SK-N-SH (cell line): ENCODE measurements around the gene MARK4.
A peak's percentile ranks its signal among the peaks of the same experiment; 100 is the strongest.

ENCODE experiments used
- EP300 ChIP-seq, 2 experiments: IDR thresholded peaks; 2 replicates each; pipeline versions ENCODE4 v1.4.0 to v1.6.1; 2012; ENCODE audit warnings: borderline replicate concordance in 1 of 2, low read depth in 1 of 2, low read length in 1 of 2
- FOXJ3 ChIP-seq: sonication (generic); formaldehyde crosslinking; IDR thresholded peaks from 2 replicates; pipeline ENCODE4 v1.5.1; 2020; ENCODE audit warnings: mild to moderate bottlenecking, missing genetic modification reagents
- MEF2A ChIP-seq: IDR thresholded peaks from 2 replicates; pipeline ENCODE4 v1.4.0; 2012; ENCODE audit warnings: low read depth, borderline replicate concordance
- MXI1 ChIP-seq: IDR thresholded peaks from 2 replicates; pipeline ENCODE4 v1.6.1; 2012; ENCODE audit warnings: mild to moderate bottlenecking, low read depth, low read length, improper control_type of control experiment
- NRF1 ChIP-seq: IDR thresholded peaks from 2 replicates; pipeline ENCODE4 v1.6.1; 2012; ENCODE audit warnings: low read depth, mild to moderate bottlenecking, low read length
- POLR2AphosphoS5 ChIP-seq: IDR thresholded peaks from 2 replicates; pipeline ENCODE4 v1.6.1; 2012; ENCODE audit warnings: low read depth, low read length
- RFX5 ChIP-seq: IDR thresholded peaks from 2 replicates; pipeline ENCODE4 v1.6.1; 2012; ENCODE audit warnings: mild to moderate bottlenecking, improper control_type of control experiment, low read length
- SIN3A ChIP-seq: IDR thresholded peaks from 2 replicates; pipeline ENCODE4 v1.6.1; 2012; ENCODE audit warnings: low read depth, mild to moderate bottlenecking, low read length, moderate library complexity, borderline replicate concordance
- TAF1 ChIP-seq: IDR thresholded peaks from 2 replicates; pipeline ENCODE4 v1.6.1; 2012; ENCODE audit warnings: low read depth, mild to moderate bottlenecking, low read length, moderate library complexity, borderline replicate concordance
- TEAD4 ChIP-seq: IDR thresholded peaks from 2 replicates; pipeline ENCODE4 v1.4.0; 2012; ENCODE audit warnings: mild to moderate bottlenecking, borderline replicate concordance; ENCODE audit not compliant: insufficient read depth
- YY1 ChIP-seq: IDR thresholded peaks from 2 replicates; pipeline ENCODE4 v1.4.0; 2012; ENCODE audit warnings: low read depth, mild to moderate bottlenecking
- TF ChIP-seq, protein P1 (sequence below): fragments of 200-600 bp; sonication (generic); IDR thresholded peaks from 2 replicates; pipeline ENCODE4 v1.6.1; 2017; ENCODE audit warnings: antibody characterized with exemption, mild to moderate bottlenecking, moderate library complexity
- TF ChIP-seq, protein P2 (sequence below): fragments of 150-350 bp; IDR thresholded peaks from 2 replicates; pipeline ENCODE4 v1.6.1; 2016; ENCODE audit warnings: mild to moderate bottlenecking, low read depth, low read length
- TF ChIP-seq, protein P3 (sequence below): IDR thresholded peaks from 2 replicates; pipeline ENCODE4 v1.6.1; 2012; ENCODE audit warnings: mild to moderate bottlenecking, low read depth, low read length, moderate library complexity

DNA sequence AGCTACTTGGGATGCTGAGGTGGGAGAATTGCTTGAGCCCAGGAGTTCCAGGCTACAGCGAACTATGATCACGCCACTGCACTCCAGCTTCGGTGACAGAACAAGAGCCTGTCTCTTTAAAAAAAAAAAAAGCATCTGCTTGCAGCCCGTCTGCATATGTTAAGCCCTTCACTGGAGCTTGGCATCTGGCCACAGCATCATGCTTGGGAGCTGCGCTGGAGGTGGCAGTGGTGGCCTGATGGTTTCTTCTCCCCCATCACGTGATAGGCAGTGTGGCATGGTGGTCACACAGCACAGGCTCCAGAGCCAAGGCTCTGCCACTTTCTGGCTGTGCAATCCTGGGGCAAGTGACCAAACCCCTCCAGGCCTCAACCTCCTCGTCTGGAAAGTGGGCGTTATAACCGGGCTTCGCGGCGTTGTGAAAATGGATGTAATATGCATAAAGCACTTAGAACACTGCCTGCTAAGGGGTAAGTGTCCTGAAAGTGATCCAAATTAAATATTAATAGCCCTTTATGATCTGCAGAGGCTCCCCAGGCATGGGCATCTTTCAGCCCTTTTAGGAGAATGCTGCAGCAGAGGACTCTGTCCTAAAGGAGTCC is 24.4 kb downstream of the MARK4 start:
- no peak for TF ChIP-seq POLR2AphosphoS5
- TF ChIP-seq, protein P1, sequence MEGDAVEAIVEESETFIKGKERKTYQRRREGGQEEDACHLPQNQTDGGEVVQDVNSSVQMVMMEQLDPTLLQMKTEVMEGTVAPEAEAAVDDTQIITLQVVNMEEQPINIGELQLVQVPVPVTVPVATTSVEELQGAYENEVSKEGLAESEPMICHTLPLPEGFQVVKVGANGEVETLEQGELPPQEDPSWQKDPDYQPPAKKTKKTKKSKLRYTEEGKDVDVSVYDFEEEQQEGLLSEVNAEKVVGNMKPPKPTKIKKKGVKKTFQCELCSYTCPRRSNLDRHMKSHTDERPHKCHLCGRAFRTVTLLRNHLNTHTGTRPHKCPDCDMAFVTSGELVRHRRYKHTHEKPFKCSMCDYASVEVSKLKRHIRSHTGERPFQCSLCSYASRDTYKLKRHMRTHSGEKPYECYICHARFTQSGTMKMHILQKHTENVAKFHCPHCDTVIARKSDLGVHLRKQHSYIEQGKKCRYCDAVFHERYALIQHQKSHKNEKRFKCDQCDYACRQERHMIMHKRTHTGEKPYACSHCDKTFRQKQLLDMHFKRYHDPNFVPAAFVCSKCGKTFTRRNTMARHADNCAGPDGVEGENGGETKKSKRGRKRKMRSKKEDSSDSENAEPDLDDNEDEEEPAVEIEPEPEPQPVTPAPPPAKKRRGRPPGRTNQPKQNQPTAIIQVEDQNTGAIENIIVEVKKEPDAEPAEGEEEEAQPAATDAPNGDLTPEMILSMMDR, result no peak
- TF ChIP-seq RFX5, result no peak
- TF ChIP-seq, protein P2, sequence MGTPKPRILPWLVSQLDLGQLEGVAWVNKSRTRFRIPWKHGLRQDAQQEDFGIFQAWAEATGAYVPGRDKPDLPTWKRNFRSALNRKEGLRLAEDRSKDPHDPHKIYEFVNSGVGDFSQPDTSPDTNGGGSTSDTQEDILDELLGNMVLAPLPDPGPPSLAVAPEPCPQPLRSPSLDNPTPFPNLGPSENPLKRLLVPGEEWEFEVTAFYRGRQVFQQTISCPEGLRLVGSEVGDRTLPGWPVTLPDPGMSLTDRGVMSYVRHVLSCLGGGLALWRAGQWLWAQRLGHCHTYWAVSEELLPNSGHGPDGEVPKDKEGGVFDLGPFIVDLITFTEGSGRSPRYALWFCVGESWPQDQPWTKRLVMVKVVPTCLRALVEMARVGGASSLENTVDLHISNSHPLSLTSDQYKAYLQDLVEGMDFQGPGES, result no peak
- TF ChIP-seq EP300 (IDR thresholded peaks at IDR 0.05; ENCODE audit: borderline replicate concordance in 1 of 2, low read depth in 1 of 2, low read length in 1 of 2), result no peak
- TF ChIP-seq FOXJ3, result no peak
- TF ChIP-seq YY1, result no peak
- no peak for TF ChIP-seq TEAD4
- TF ChIP-seq, protein P3, sequence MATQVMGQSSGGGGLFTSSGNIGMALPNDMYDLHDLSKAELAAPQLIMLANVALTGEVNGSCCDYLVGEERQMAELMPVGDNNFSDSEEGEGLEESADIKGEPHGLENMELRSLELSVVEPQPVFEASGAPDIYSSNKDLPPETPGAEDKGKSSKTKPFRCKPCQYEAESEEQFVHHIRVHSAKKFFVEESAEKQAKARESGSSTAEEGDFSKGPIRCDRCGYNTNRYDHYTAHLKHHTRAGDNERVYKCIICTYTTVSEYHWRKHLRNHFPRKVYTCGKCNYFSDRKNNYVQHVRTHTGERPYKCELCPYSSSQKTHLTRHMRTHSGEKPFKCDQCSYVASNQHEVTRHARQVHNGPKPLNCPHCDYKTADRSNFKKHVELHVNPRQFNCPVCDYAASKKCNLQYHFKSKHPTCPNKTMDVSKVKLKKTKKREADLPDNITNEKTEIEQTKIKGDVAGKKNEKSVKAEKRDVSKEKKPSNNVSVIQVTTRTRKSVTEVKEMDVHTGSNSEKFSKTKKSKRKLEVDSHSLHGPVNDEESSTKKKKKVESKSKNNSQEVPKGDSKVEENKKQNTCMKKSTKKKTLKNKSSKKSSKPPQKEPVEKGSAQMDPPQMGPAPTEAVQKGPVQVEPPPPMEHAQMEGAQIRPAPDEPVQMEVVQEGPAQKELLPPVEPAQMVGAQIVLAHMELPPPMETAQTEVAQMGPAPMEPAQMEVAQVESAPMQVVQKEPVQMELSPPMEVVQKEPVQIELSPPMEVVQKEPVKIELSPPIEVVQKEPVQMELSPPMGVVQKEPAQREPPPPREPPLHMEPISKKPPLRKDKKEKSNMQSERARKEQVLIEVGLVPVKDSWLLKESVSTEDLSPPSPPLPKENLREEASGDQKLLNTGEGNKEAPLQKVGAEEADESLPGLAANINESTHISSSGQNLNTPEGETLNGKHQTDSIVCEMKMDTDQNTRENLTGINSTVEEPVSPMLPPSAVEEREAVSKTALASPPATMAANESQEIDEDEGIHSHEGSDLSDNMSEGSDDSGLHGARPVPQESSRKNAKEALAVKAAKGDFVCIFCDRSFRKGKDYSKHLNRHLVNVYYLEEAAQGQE, result no peak
- no peak for TF ChIP-seq TAF1
- no peak for TF ChIP-seq MEF2A
- peak; percentile 76; the same call in 1 of the 2 replicates for TF ChIP-seq MXI1
- no peak for TF ChIP-seq SIN3A
- peak; percentile 8; the same call in 1 of the 2 replicates for TF ChIP-seq NRF1
